HEK293 (cell line): Measurements from ENCODE around the gene NPPB.

ENCODE experiments used
- GLIS1 ChIP-seq: fragments of 450-650 bp; formaldehyde crosslinking; IDR thresholded peaks from 2 replicates; pipeline ENCODE4 v1.5.1; 2016; ENCODE audit warnings: missing biosample characterization, missing genetic modification characterization
- SETDB1 ChIP-seq: IDR thresholded peaks from one replicate; pipeline ENCODE4 v1.6.1; 2017; ENCODE audit warnings: mild to moderate bottlenecking, low read length, moderate library complexity, mixed read lengths; ENCODE audit not compliant: insufficient read length
- ZNF133 ChIP-seq: fragments of 450-650 bp; formaldehyde crosslinking; IDR thresholded peaks from 2 replicates; pipeline ENCODE4 v1.5.1; 2016; ENCODE audit warnings: missing biosample characterization, missing genetic modification characterization
- ZNF138 ChIP-seq: fragments of 450-650 bp; formaldehyde crosslinking; IDR thresholded peaks from 2 replicates; pipeline ENCODE4 v1.5.1; 2016; ENCODE audit warnings: missing biosample characterization, missing genetic modification characterization, borderline replicate concordance
- ZNF239 ChIP-seq: fragments of 450-650 bp; formaldehyde crosslinking; IDR thresholded peaks from 2 replicates; pipeline ENCODE4 v1.5.1; 2016; ENCODE audit warnings: missing biosample characterization, missing genetic modification characterization
- ZNF629 ChIP-seq: fragments of 450-650 bp; formaldehyde crosslinking; IDR thresholded peaks from 2 replicates; pipeline ENCODE4 v1.5.1; 2017; ENCODE audit warnings: missing biosample characterization, missing genetic modification characterization
- ZNF664 ChIP-seq: fragments of 450-650 bp; formaldehyde crosslinking; IDR thresholded peaks from 2 replicates; pipeline ENCODE4 v1.5.1; 2016; ENCODE audit warnings: missing biosample characterization, missing genetic modification characterization
- TF ChIP-seq, protein P1 (sequence below): sonication (generic); formaldehyde crosslinking; IDR thresholded peaks from 2 replicates; pipeline ENCODE4 v1.8.1; 2022; ENCODE audit warnings: mild to moderate bottlenecking, moderate library complexity, missing genetic modification reagents
- TF ChIP-seq, protein P2 (sequence below): fragments of 450-650 bp; formaldehyde crosslinking; IDR thresholded peaks from 2 replicates; pipeline ENCODE4 v1.5.1; 2016; ENCODE audit warnings: missing biosample characterization, missing genetic modification characterization
- TF ChIP-seq, protein P3 (sequence below): fragments of 450-650 bp; formaldehyde crosslinking; IDR thresholded peaks from 2 replicates; pipeline ENCODE4 v1.5.1; 2016; ENCODE audit warnings: missing biosample characterization, missing genetic modification characterization
- TF ChIP-seq, protein P4 (sequence below): fragments of 450-650 bp; formaldehyde crosslinking; IDR thresholded peaks from 2 replicates; pipeline ENCODE4 v1.5.1; 2016; ENCODE audit warnings: missing biosample characterization, missing genetic modification characterization
- TF ChIP-seq, protein P5 (sequence below): fragments of 450-650 bp; formaldehyde crosslinking; optimal IDR thresholded peaks from 2 replicates; pipeline ENCODE3; 2016; ENCODE audit warnings: missing biosample characterization, mild to moderate bottlenecking, missing genetic modification characterization
- TF ChIP-seq, protein P6 (sequence below): fragments of 450-650 bp; formaldehyde crosslinking; IDR thresholded peaks from 2 replicates; pipeline ENCODE4 v1.5.1; 2016; ENCODE audit warnings: missing biosample characterization, missing genetic modification characterization

DNA sequence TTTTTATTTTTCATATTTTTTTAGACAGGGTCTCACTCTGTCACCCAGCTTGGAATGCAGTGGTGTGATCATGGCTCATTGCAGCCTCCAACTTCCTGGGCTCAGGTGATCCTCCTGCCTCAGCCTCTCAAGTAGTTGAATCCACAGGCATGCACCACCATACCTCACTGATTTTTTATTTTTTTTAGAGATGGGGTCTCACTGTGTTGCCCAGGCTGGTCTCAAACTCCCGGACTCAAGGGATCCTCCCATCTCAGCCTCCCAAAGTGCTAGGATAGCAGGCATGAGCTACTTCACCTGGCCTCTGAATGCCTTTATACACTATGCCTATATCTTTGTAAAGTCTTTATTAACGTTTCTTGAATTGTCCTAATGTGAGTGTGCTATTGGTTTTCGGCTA lies 10.4 kb upstream of the NPPB start:
- TF ChIP-seq, protein P1, sequence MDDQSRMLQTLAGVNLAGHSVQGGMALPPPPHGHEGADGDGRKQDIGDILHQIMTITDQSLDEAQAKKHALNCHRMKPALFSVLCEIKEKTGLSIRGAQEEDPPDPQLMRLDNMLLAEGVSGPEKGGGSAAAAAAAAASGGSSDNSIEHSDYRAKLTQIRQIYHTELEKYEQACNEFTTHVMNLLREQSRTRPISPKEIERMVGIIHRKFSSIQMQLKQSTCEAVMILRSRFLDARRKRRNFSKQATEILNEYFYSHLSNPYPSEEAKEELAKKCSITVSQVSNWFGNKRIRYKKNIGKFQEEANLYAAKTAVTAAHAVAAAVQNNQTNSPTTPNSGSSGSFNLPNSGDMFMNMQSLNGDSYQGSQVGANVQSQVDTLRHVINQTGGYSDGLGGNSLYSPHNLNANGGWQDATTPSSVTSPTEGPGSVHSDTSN (CRISPR knock-in tag): no peak
- TF ChIP-seq, protein P2, sequence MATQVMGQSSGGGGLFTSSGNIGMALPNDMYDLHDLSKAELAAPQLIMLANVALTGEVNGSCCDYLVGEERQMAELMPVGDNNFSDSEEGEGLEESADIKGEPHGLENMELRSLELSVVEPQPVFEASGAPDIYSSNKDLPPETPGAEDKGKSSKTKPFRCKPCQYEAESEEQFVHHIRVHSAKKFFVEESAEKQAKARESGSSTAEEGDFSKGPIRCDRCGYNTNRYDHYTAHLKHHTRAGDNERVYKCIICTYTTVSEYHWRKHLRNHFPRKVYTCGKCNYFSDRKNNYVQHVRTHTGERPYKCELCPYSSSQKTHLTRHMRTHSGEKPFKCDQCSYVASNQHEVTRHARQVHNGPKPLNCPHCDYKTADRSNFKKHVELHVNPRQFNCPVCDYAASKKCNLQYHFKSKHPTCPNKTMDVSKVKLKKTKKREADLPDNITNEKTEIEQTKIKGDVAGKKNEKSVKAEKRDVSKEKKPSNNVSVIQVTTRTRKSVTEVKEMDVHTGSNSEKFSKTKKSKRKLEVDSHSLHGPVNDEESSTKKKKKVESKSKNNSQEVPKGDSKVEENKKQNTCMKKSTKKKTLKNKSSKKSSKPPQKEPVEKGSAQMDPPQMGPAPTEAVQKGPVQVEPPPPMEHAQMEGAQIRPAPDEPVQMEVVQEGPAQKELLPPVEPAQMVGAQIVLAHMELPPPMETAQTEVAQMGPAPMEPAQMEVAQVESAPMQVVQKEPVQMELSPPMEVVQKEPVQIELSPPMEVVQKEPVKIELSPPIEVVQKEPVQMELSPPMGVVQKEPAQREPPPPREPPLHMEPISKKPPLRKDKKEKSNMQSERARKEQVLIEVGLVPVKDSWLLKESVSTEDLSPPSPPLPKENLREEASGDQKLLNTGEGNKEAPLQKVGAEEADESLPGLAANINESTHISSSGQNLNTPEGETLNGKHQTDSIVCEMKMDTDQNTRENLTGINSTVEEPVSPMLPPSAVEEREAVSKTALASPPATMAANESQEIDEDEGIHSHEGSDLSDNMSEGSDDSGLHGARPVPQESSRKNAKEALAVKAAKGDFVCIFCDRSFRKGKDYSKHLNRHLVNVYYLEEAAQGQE (tag by site-specific recombination): no peak
- no peak for TF ChIP-seq ZNF664 (tag by site-specific recombination)
- no peak for TF ChIP-seq ZNF629 (tag by site-specific recombination)
- TF ChIP-seq, protein P3, sequence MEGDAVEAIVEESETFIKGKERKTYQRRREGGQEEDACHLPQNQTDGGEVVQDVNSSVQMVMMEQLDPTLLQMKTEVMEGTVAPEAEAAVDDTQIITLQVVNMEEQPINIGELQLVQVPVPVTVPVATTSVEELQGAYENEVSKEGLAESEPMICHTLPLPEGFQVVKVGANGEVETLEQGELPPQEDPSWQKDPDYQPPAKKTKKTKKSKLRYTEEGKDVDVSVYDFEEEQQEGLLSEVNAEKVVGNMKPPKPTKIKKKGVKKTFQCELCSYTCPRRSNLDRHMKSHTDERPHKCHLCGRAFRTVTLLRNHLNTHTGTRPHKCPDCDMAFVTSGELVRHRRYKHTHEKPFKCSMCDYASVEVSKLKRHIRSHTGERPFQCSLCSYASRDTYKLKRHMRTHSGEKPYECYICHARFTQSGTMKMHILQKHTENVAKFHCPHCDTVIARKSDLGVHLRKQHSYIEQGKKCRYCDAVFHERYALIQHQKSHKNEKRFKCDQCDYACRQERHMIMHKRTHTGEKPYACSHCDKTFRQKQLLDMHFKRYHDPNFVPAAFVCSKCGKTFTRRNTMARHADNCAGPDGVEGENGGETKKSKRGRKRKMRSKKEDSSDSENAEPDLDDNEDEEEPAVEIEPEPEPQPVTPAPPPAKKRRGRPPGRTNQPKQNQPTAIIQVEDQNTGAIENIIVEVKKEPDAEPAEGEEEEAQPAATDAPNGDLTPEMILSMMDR (tag by site-specific recombination): no peak
- no peak for TF ChIP-seq SETDB1
- TF ChIP-seq, protein P4, sequence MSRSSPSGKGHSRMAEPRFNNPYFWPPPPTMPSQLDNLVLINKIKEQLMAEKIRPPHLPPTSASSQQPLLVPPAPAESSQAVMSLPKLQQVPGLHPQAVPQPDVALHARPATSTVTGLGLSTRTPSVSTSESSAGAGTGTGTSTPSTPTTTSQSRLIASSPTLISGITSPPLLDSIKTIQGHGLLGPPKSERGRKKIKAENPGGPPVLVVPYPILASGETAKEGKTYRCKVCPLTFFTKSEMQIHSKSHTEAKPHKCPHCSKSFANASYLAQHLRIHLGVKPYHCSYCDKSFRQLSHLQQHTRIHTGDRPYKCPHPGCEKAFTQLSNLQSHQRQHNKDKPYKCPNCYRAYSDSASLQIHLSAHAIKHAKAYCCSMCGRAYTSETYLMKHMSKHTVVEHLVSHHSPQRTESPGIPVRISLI: no peak
- no peak for TF ChIP-seq GLIS1 (tag by site-specific recombination)
- TF ChIP-seq, protein P5, sequence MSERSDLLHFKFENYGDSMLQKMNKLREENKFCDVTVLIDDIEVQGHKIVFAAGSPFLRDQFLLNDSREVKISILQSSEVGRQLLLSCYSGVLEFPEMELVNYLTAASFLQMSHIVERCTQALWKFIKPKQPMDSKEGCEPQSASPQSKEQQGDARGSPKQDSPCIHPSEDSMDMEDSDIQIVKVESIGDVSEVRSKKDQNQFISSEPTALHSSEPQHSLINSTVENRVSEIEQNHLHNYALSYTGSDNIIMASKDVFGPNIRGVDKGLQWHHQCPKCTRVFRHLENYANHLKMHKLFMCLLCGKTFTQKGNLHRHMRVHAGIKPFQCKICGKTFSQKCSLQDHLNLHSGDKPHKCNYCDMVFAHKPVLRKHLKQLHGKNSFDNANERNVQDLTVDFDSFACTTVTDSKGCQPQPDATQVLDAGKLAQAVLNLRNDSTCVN (tag by site-specific recombination): no peak
- TF ChIP-seq ZNF138 (tag by site-specific recombination): no peak
- no peak for TF ChIP-seq ZNF133 (tag by site-specific recombination)
- TF ChIP-seq, protein P6, sequence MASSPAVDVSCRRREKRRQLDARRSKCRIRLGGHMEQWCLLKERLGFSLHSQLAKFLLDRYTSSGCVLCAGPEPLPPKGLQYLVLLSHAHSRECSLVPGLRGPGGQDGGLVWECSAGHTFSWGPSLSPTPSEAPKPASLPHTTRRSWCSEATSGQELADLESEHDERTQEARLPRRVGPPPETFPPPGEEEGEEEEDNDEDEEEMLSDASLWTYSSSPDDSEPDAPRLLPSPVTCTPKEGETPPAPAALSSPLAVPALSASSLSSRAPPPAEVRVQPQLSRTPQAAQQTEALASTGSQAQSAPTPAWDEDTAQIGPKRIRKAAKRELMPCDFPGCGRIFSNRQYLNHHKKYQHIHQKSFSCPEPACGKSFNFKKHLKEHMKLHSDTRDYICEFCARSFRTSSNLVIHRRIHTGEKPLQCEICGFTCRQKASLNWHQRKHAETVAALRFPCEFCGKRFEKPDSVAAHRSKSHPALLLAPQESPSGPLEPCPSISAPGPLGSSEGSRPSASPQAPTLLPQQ: no peak
- no peak for TF ChIP-seq ZNF239 (tag by site-specific recombination)
